Stimulated activated CD8-positive, alpha-beta memory T cell treated with anti-CD3 and anti-CD28 coated beads, Interleukin-15, amount 100 ng/mL, for 48 hours (primary cell): ENCODE results near the gene ILF3.
"Not testable (repeated sequence)": the region's sequence is repeated elsewhere in the genome, so short reads cannot be mapped to it uniquely, and the experiment has no call there.

Experiments used
- DNase-seq, 2 donors: peaks; one replicate each; pipeline ENCODE4 v3.0.0-alpha.2; 2020; ENCODE audit warnings: low read depth in 2 of 2

The ILF3 gene

GRCh38 chr19:10642473-10643171, 11.5 kb upstream of the ILF3 start:
- DNase-seq, result no peak

- DNase-seq, result no peak
Observed at GRCh38 chr19:10643172-10643967, 10.8 kb upstream of the ILF3 start.

GRCh38 chr19:10643968-10644259, 10.2 kb upstream of the ILF3 start:
- DNase-seq, result no peak

GRCh38 chr19:10644260-10645007, 9.7 kb upstream of the ILF3 start:
- DNase-seq, result peak; percentile 65 to 69

- DNase-seq, result no peak
Observed at GRCh38 chr19:10646456-10647159, 7.5 kb upstream of the ILF3 start.

- no peak for DNase-seq
Observed at GRCh38 chr19:10648360-10648759, 5.8 kb upstream of the ILF3 start.

- DNase-seq, result no peak
Observed at GRCh38 chr19:10651851-10652250, 2.3 kb upstream of the ILF3 start.

- no peak for DNase-seq
Observed at GRCh38 chr19:10653482-10653731, 739 bp upstream of the ILF3 start.

- DNase-seq, result peak; percentile 49 to 59
Observed at GRCh38 chr19:10654610-10655456, 687 bp downstream of the ILF3 start.

GRCh38 chr19:10655457-10656312, 1.5 kb downstream of the ILF3 start:
- DNase-seq, result no peak

- DNase-seq, result no peak
Observed at GRCh38 chr19:10660346-10660745, 6.2 kb downstream of the ILF3 start.

GRCh38 chr19:10661946-10662345, 7.8 kb downstream of the ILF3 start:
- no peak for DNase-seq

- peak in 1 of 2 donors; percentile 37 for DNase-seq
Observed at GRCh38 chr19:10662384-10663251, 8.5 kb downstream of the ILF3 start.

- not testable (repeated sequence) for DNase-seq
Observed at GRCh38 chr19:10663252-10663563, 9.1 kb downstream of the ILF3 start.

GRCh38 chr19:10667867-10668266, 13.7 kb downstream of the ILF3 start:
- no peak for DNase-seq

GRCh38 chr19:10669246-10669645, 15.1 kb downstream of the ILF3 start:
- no peak for DNase-seq

- DNase-seq, result no peak
Observed at GRCh38 chr19:10670182-10670581, 16.0 kb downstream of the ILF3 start.

- DNase-seq, result no peak
Observed at GRCh38 chr19:10670876-10671804, 17.0 kb downstream of the ILF3 start.

GRCh38 chr19:10671922-10672321, 17.8 kb downstream of the ILF3 start:
- DNase-seq, result not testable (repeated sequence)
